GM12878 (cell line): ENCODE measurements around the gene TGM2.

Experiments used
- CTCF ChIP-seq, 3 experiments: IDR thresholded peaks in 2 of 3; conservative IDR thresholded peaks in 1 of 3; 2 replicates each; pipeline ENCODE4 v1.5.1; 2011; ENCODE audit warnings: low read depth in 3 of 3, low read length in 3 of 3, mild to moderate bottlenecking in 3 of 3, control low read depth in 2 of 3, moderate library complexity in 2 of 3, inconsistent platforms in 1 of 3, mixed read lengths in 1 of 3; ENCODE audit not compliant: control insufficient read depth in 2 of 3, insufficient read depth in 1 of 3; ENCODE audit errors: extremely low read depth in 1 of 3
- E2F4 ChIP-seq: IDR thresholded peaks from 2 replicates; pipeline ENCODE4 v1.6.1; 2012; ENCODE audit warnings: low read depth, low read length, improper control_type of control experiment
- EP300 ChIP-seq, 2 experiments: fragments of 150-350 bp in 1 of 2; IDR thresholded peaks; 2 replicates each; pipeline ENCODE4 v1.6.1; 2011 to 2012; ENCODE audit warnings: low read depth in 2 of 2, low read length in 2 of 2, borderline replicate concordance in 1 of 2, improper control_type of control experiment in 1 of 2, inconsistent platforms in 1 of 2; ENCODE audit not compliant: control insufficient read depth in 1 of 2
- PKNOX1 ChIP-seq: fragments of 450-650 bp; IDR thresholded peaks from 2 replicates; pipeline ENCODE4 v1.6.1; 2016; ENCODE audit warnings: mild to moderate bottlenecking
- TAF1 ChIP-seq: IDR thresholded peaks from 2 replicates; pipeline ENCODE4 v1.6.1; 2011; ENCODE audit warnings: mild to moderate bottlenecking, low read depth, low read length, borderline replicate concordance
- YY1 ChIP-seq: IDR thresholded peaks from 2 replicates; pipeline ENCODE4 v1.6.1; 2011; ENCODE audit warnings: low read depth, mild to moderate bottlenecking, low read length

- TF ChIP-seq PKNOX1 (no peak), TAF1 (no peak), EP300 (IDR thresholded peaks at IDR 0.05; ENCODE audit: borderline replicate concordance in 1 of 2, control insufficient read depth in 1 of 2, low read depth in 2 of 2, low read length in 2 of 2) (no peak), CTCF (IDR thresholded peaks at IDR 0.05 in 2 of 3, conservative IDR thresholded peaks at IDR 0.05 in 1 of 3; ENCODE audit: control insufficient read depth in 2 of 3, extremely low read depth in 1 of 3, insufficient read depth in 1 of 3, low read depth in 3 of 3, low read length in 3 of 3) (no peak), YY1 (no peak), E2F4 (no peak)
Observed at GRCh38 chr20:38168791-38169589, 3.9 kb upstream of the TGM2 start.
